ENCODE results near the gene TAL2. TPM values are rescaled to one million over a fixed set of nuclear protein-coding genes. Genes with fewer than 3 reads are reported as not detected.

The TAL2 gene
- total and polyA plus RNA-seq, 9 of the 15 experiments (the other 6 are each of a cell fraction or from before 2014, with no cell fraction given): 0.21 to 3.7 (median 1.1) TPM; not detected in 1

- no peak for TF ChIP-seq KAT8 (IDR thresholded peaks at IDR 0.05; ENCODE audit: low read depth)
- TF ChIP-seq DEAF1 (CRISPR knock-in tag; IDR thresholded peaks at IDR 0.05): no peak
- no peak for TF ChIP-seq NR4A1 (CRISPR knock-in tag; IDR thresholded peaks at IDR 0.05)
- TF ChIP-seq NR4A1 (tag; IDR thresholded peaks at IDR 0.05): no peak
- no peak for TF ChIP-seq GABPB1 (CRISPR knock-in tag; IDR thresholded peaks at IDR 0.05)
- no peak for TF ChIP-seq SMAD2 (IDR thresholded peaks at IDR 0.05; ENCODE audit: low read depth, low read length)
- TF ChIP-seq ZNF133 (CRISPR knock-in tag; IDR thresholded peaks at IDR 0.05): no peak
- TF ChIP-seq ZNF318 (IDR thresholded peaks at IDR 0.05; ENCODE audit: borderline replicate concordance in 1 of 2, low read depth in 1 of 2): no peak
- no peak for TF ChIP-seq CUX1 (CRISPR knock-in tag; IDR thresholded peaks at IDR 0.05)
- TF ChIP-seq KLF13 (tag; IDR thresholded peaks at IDR 0.05; ENCODE audit: borderline replicate concordance, low read depth): no peak
- peak; percentile 38; the same call in 1 of the 2 replicates for TF ChIP-seq ZEB2 (IDR thresholded peaks at IDR 0.05)
- no peak for TF ChIP-seq MAX (CRISPR knock-in tag; IDR thresholded peaks at IDR 0.05)
- no peak for TF ChIP-seq GATAD2B (IDR thresholded peaks at IDR 0.05; ENCODE audit: borderline replicate concordance)
- TF ChIP-seq ZBED1 (IDR thresholded peaks at IDR 0.05): no peak
Observed at GRCh38 chr9:105681724-105682123, 19.5 kb downstream of the TAL2 start (continued).

Data from K562 (cell line).